Right atrium auricular region (tissue), 2 donors: ENCODE measurements around the gene C16orf46. TPM values are rescaled to one million over a fixed set of nuclear protein-coding genes. Genes with fewer than 3 reads are reported as not detected.

ENCODE experiments used
- DNase-seq: peaks from one replicate; pipeline ENCODE4 v3.0.0-alpha.2; 2019; ENCODE audit warnings: low spot score
- H3K27ac ChIP-seq, 2 donors: fragments of 200-600 bp; sonication (generic); 1 replicate in 1 of 2; 2 replicates in 1 of 2; pipeline ENCODE4 v1.5.1; 2016 to 2019
- H3K27me3 ChIP-seq, 2 donors: fragments of 200-600 bp; sonication (generic); one replicate each; pipeline versions ENCODE4 v1.5.1 to v1.6.0; 2017 to 2019
- H3K36me3 ChIP-seq: fragments of 200-600 bp; sonication (generic); one replicate; pipeline ENCODE4 v1.5.1; 2016
- H3K4me1 ChIP-seq, 2 donors: fragments of 200-600 bp; sonication (generic); one replicate each; pipeline versions ENCODE4 v1.5.1 to v1.6.0; 2017 to 2019
- H3K4me3 ChIP-seq, 2 donors: fragments of 200-600 bp; sonication (generic); 1 replicate in 1 of 2; 2 replicates in 1 of 2; pipeline ENCODE4 v1.5.1; 2017 to 2019; ENCODE audit warnings: mild to moderate bottlenecking in 1 of 2, moderate library complexity in 1 of 2
- H3K9me3 ChIP-seq, 2 donors: fragments of 200-600 bp; sonication (generic); one replicate each; pipeline ENCODE4 v1.5.1; 2019
- total RNA-seq, 2 donors: library from RNA; depleted of rRNA; stranded (reverse); fragments of >200 nt; gene quantifications; one replicate each; pipeline ENCODE4 v1.1.0, GENCODE V29; 2016
- TF ChIP-seq, protein P1 (sequence below), 2 donors: fragments of 200-600 bp; sonication (generic); IDR thresholded peaks; one replicate each; pipeline ENCODE4 v1.5.1; 2019; ENCODE audit warnings: antibody characterized with exemption in 2 of 2

C16orf46 gene
- total RNA-seq, 2 donors from 2014 or later = 1.5 TPM; not detected in 1

DNA sequence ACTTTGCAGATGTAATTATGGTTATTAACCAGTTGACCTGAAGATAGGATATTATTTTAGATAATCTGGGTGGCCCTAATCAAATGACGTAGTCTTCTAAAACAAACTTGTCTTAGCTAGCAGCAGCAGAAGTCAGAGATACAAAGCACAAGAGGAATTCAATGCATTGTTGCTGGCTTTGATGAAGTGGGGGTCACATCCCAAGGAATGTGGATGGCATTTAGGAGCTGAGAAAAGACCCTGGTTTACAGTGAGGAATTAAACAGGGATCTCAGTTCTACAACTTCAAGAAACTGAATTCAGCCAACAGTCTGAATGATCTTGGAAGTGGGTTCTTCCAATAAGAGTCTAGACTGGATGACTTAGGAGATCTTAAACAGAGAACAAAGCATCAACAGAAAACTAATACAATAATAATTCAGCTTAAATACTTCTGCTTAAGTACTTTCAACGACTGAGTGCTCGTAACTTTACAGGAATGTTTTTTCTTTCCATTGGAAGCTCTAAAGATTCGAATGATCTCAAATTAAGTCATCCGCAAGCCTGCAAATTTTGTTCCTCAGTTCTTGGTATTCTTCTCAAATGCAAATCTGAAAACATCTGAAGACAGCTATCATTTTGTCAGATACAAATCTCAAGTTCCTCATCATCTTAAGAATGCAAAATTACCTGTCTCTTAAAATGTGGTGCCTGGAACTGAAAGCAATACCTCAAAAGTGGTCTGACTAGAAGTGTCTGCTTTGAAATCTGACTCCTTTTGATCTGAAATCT lies 3.3 kb downstream of the C16orf46 start:
- Histone ChIP-seq H3K27ac (no peak overlapping the region), H3K27me3 (no peaks in the 10 kb centered on the region), H3K4me1 (peaks cover 0 to 5% of the 10 kb centered on the region in 2 donors), H3K36me3 (no peaks in the 10 kb centered on the region), H3K9me3 (no peaks in the 10 kb centered on the region), H3K4me3 (no peak overlapping the region)
- TF ChIP-seq, protein P1, sequence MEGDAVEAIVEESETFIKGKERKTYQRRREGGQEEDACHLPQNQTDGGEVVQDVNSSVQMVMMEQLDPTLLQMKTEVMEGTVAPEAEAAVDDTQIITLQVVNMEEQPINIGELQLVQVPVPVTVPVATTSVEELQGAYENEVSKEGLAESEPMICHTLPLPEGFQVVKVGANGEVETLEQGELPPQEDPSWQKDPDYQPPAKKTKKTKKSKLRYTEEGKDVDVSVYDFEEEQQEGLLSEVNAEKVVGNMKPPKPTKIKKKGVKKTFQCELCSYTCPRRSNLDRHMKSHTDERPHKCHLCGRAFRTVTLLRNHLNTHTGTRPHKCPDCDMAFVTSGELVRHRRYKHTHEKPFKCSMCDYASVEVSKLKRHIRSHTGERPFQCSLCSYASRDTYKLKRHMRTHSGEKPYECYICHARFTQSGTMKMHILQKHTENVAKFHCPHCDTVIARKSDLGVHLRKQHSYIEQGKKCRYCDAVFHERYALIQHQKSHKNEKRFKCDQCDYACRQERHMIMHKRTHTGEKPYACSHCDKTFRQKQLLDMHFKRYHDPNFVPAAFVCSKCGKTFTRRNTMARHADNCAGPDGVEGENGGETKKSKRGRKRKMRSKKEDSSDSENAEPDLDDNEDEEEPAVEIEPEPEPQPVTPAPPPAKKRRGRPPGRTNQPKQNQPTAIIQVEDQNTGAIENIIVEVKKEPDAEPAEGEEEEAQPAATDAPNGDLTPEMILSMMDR (IDR thresholded peaks at IDR 0.05) = no peak
- DNase-seq = no peak

DNA sequence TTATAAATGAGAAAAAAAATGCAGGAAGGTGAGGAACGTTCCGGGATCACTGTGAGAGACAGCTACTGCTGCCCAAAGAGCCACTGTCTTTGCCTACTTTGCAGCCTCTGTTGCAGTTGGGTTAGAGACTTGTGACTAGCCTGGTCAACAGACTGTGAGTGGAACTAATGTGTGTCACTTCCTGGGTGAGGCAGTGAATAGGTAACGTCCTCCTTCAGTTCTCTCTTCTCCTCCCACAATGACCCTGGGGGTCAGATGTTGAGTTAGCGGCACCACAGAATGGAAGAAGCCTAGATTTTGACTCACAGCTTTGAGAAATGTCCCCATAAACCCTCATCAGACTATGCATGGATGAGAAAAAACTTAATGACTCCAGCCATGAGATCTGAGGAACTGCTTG lies 5.2 kb downstream of the C16orf46 start:
- TF ChIP-seq, protein P1 (IDR thresholded peaks at IDR 0.05) = no peak
- DNase-seq = no peak
- H3K4me3 ChIP-seq = no peak overlapping the region
- no peaks in the 10 kb centered on the region for H3K27me3 ChIP-seq
- no peaks in the 10 kb centered on the region for H3K36me3 ChIP-seq
- no peak overlapping the region for H3K27ac ChIP-seq
- no peaks in the 10 kb centered on the region for H3K4me1 ChIP-seq
- no peaks in the 10 kb centered on the region for H3K9me3 ChIP-seq

DNA sequence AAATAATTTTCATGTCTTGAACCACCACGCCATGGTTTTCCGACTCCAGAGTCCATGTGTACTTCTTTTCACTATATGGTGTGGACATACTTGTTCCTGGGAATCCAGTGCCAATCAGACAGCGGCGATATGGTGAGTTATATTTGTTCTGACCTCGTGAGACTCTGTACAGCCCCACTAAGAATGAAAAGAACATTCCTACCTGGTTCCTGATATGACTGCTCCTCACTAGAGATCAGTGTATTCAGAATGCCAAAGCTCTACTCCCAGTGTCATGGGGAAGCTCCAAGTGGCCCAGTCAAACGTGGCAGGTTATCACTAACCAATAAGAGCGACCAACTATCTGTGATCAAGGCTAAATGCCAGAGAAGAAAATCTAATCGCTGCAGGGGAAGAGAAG lies 6.1 kb downstream of the C16orf46 start:
- Histone ChIP-seq H3K9me3 (no peaks in the 10 kb centered on the region), H3K27me3 (no peaks in the 10 kb centered on the region), H3K4me1 (no peaks in the 10 kb centered on the region), H3K27ac (no peak overlapping the region), H3K4me3 (no peak overlapping the region), H3K36me3 (no peaks in the 10 kb centered on the region)
- TF ChIP-seq, protein P1 (IDR thresholded peaks at IDR 0.05) = no peak
- no peak for DNase-seq

DNA sequence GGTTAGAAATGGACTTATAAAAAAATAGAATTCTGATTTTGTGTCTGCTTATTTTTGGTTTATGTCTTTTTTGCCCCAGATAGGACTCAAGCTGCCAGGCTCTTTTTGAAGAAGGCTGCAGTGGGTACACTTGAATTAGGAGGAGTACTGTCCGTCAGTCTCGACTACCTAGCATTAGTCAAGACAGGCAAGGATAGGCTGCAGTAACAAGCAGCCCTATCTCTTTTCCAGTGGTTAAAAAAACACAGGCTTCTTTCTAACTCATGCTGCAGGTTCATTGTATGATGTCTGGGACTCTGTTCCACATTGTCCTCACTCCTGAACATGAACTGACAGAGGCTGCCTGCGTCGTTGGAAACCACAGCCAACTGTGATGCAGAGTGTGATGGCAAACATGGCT lies 8.0 kb downstream of the C16orf46 start:
- no peak overlapping the region for H3K27ac ChIP-seq
- DNase-seq = no peak
- H3K4me1 ChIP-seq = no peaks in the 10 kb centered on the region
- no peak overlapping the region for H3K4me3 ChIP-seq
- H3K9me3 ChIP-seq = no peaks in the 10 kb centered on the region
- H3K36me3 ChIP-seq = no peaks in the 10 kb centered on the region
- H3K27me3 ChIP-seq = no peaks in the 10 kb centered on the region
- TF ChIP-seq, protein P1 (IDR thresholded peaks at IDR 0.05) = no peak

DNA sequence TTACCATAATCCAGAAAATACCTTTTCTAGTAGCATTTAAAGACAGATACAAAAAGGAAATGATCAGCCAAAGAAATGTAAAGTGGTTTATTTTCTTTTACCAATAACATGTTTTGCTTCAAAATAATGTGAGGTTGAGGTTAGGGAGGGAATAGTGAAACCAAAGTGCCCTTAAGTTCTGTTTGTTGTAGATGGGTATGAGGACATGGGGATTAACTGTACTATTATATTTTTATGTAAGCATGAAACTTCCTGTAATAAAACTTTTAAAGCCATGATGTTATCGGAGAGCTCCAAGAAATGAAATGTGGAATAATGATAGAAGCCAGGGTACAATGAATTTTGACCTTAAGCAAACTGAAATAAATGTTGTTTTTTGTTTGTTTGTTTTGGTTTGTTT lies 9.9 kb downstream of the C16orf46 start:
- no peak for DNase-seq
- Histone ChIP-seq H3K9me3 (no peaks in the 10 kb centered on the region), H3K27ac (no peak overlapping the region), H3K4me1 (no peaks in the 10 kb centered on the region), H3K27me3 (no peaks in the 10 kb centered on the region), H3K36me3 (no peaks in the 10 kb centered on the region), H3K4me3 (no peak overlapping the region)
- TF ChIP-seq, protein P1 (IDR thresholded peaks at IDR 0.05) = no peak

DNA sequence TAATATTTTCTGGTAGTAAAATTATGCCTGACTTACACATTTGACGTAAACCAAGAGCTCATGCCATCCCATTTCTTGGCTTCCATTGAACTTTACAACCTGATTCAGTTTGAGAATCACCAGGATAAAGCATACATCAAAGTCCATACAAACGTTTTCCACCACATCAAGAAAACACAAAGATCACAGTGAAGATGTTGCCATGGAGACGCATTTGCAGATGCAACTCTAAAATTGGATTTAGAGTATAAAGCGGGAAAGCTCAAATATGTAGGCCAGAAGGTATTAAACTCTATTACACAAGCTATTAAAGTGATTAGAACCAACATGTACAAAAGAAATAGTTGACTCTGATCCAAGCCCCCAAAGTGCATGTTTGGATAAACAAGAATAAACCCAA lies 10.4 kb downstream of the C16orf46 start:
- TF ChIP-seq, protein P1 (IDR thresholded peaks at IDR 0.05) = no peak
- H3K36me3 ChIP-seq = no peaks in the 10 kb centered on the region

More for the DNA sequence above, 10.4 kb downstream of the C16orf46 start:
- H3K4me3 ChIP-seq = no peak overlapping the region
- H3K9me3 ChIP-seq = no peaks in the 10 kb centered on the region
- no peaks in the 10 kb centered on the region for H3K4me1 ChIP-seq
- no peak overlapping the region for H3K27ac ChIP-seq
- H3K27me3 ChIP-seq = no peaks in the 10 kb centered on the region
- no peak for DNase-seq
